GM19467 (cell line): ENCODE results near the gene PRDM16.

ENCODE experiments used
- ATAC-seq: cut with Tn5 transposase; IDR thresholded peaks from one replicate; pipeline ENCODE4 v1.9.1; 2021; ENCODE audit warnings: mild to moderate bottlenecking, moderate library complexity; ENCODE audit not compliant: unreplicated experiment

The PRDM16 gene

GRCh38 chr1:3475839-3476573 lies 407.0 kb downstream of the PRDM16 start:
- ATAC-seq: no peak

GRCh38 chr1:3476666-3477065 lies 407.7 kb downstream of the PRDM16 start:
- ATAC-seq: no peak

- no peak for ATAC-seq
Observed at GRCh38 chr1:3477241-3477995, 408.4 kb downstream of the PRDM16 start.

GRCh38 chr1:3478187-3478586 lies 409.2 kb downstream of the PRDM16 start:
- ATAC-seq: no peak

GRCh38 chr1:3479511-3480368 lies 410.7 kb downstream of the PRDM16 start:
- no peak for ATAC-seq

GRCh38 chr1:3480369-3480719 lies 411.3 kb downstream of the PRDM16 start:
- no peak for ATAC-seq

GRCh38 chr1:3481046-3481445 lies 412.0 kb downstream of the PRDM16 start:
- ATAC-seq: no peak

- ATAC-seq: no peak
Observed at GRCh38 chr1:3481836-3482375, 412.9 kb downstream of the PRDM16 start.

GRCh38 chr1:3482378-3482849 lies 413.4 kb downstream of the PRDM16 start:
- ATAC-seq: no peak

GRCh38 chr1:3483380-3483779 lies 414.4 kb downstream of the PRDM16 start:
- no peak for ATAC-seq

GRCh38 chr1:3483801-3484444 lies 414.9 kb downstream of the PRDM16 start:
- no peak for ATAC-seq

- no peak for ATAC-seq
Observed at GRCh38 chr1:3485016-3485415, 416.0 kb downstream of the PRDM16 start.
